HepG2 (cell line): ENCODE measurements around the gene C11orf68. TPM values are rescaled to one million over a fixed set of nuclear protein-coding genes. Genes with fewer than 3 reads are reported as not detected.

Source experiments
- BORCS8-MEF2B ChIP-seq: sonication (generic); formaldehyde crosslinking; IDR thresholded peaks from 2 replicates; pipeline ENCODE4 v1.8.0; 2022; ENCODE audit warnings: mild to moderate bottlenecking, missing genetic modification reagents
- CERS6 ChIP-seq: sonication (generic); formaldehyde crosslinking; IDR thresholded peaks from 2 replicates; pipeline ENCODE4 v1.5.0; 2020; ENCODE audit warnings: missing genetic modification reagents
- CHCHD3 ChIP-seq: sonication (generic); formaldehyde crosslinking; IDR thresholded peaks from 2 replicates; pipeline ENCODE4 v1.8.0; 2022; ENCODE audit warnings: mild to moderate bottlenecking, missing genetic modification reagents, moderate library complexity
- FIP1L1 ChIP-seq: fragments of 200-400 bp; formaldehyde crosslinking; IDR thresholded peaks from 2 replicates; pipeline ENCODE4 v1.6.1; 2018; ENCODE audit warnings: low read depth, mild to moderate bottlenecking, low read length, moderate library complexity, borderline replicate concordance; ENCODE audit not compliant: insufficient read depth
- GLMP ChIP-seq: sonication (generic); formaldehyde crosslinking; IDR thresholded peaks from 2 replicates; pipeline ENCODE4 v1.9.0; 2021; ENCODE audit warnings: missing genetic modification reagents, mild to moderate bottlenecking, borderline replicate concordance
- PAF1 ChIP-seq: IDR thresholded peaks from 2 replicates; pipeline ENCODE4 v1.6.1; 2016; ENCODE audit warnings: missing genetic modification reagents, missing compliant biosample characterization
- PHF20 ChIP-seq: sonication (generic); formaldehyde crosslinking; IDR thresholded peaks from 2 replicates; pipeline ENCODE4 v1.5.0; 2020; ENCODE audit warnings: mild to moderate bottlenecking, missing genetic modification reagents
- PRPF4 ChIP-seq: fragments of 200-400 bp; formaldehyde crosslinking; IDR thresholded peaks from 2 replicates; pipeline ENCODE4 v1.6.1; 2016; ENCODE audit warnings: low read length, low read depth; ENCODE audit not compliant: poor library complexity, severe bottlenecking
- SMARCE1 ChIP-seq: fragments of 450-650 bp; IDR thresholded peaks from 2 replicates; pipeline ENCODE4 v1.6.1; 2017; ENCODE audit warnings: borderline replicate concordance
- SNRNP70 ChIP-seq: fragments of 200-400 bp; formaldehyde crosslinking; IDR thresholded peaks from 2 replicates; pipeline ENCODE4 v1.6.1; 2017; ENCODE audit warnings: mild to moderate bottlenecking, low read depth, low read length, moderate library complexity
- SOX5 ChIP-seq: IDR thresholded peaks from 2 replicates; pipeline ENCODE4 v1.6.1; 2016; ENCODE audit warnings: borderline replicate concordance
- TBP ChIP-seq: sonication (generic); formaldehyde crosslinking; IDR thresholded peaks from 2 replicates; pipeline ENCODE4 v1.5.0; 2020; ENCODE audit warnings: missing genetic modification reagents
- TBX3 ChIP-seq: fragments of 450-650 bp; IDR thresholded peaks from 2 replicates; pipeline ENCODE4 v1.6.1; 2017; ENCODE audit warnings: antibody characterized with exemption, mild to moderate bottlenecking, inconsistent platforms, borderline replicate concordance
- TMF1 ChIP-seq: sonication (generic); formaldehyde crosslinking; IDR thresholded peaks from 2 replicates; pipeline ENCODE4 v1.8.1; 2022; ENCODE audit warnings: low read depth, missing genetic modification reagents
- YEATS2 ChIP-seq: sonication (generic); formaldehyde crosslinking; IDR thresholded peaks from 2 replicates; pipeline ENCODE4 v1.4.0; 2020; ENCODE audit warnings: missing genetic modification reagents, borderline replicate concordance
- ZBTB10 ChIP-seq: sonication (generic); formaldehyde crosslinking; IDR thresholded peaks from 2 replicates; pipeline ENCODE4 v1.4.0; 2020; ENCODE audit warnings: missing genetic modification reagents, borderline replicate concordance
- ZNF292 ChIP-seq: sonication (generic); formaldehyde crosslinking; IDR thresholded peaks from 2 replicates; pipeline ENCODE4 v1.8.1; 2022; ENCODE audit warnings: mild to moderate bottlenecking, low read depth, missing genetic modification reagents, borderline replicate concordance
- ZNF710 ChIP-seq: sonication (generic); formaldehyde crosslinking; IDR thresholded peaks from 2 replicates; pipeline ENCODE4 v1.5.0; 2020; ENCODE audit warnings: mild to moderate bottlenecking, missing genetic modification reagents, borderline replicate concordance
- ZNF746 ChIP-seq: sonication (generic); formaldehyde crosslinking; IDR thresholded peaks from 2 replicates; pipeline ENCODE4 v1.8.0; 2022; ENCODE audit warnings: mild to moderate bottlenecking, missing genetic modification reagents
- ZNF788 ChIP-seq: sonication (generic); formaldehyde crosslinking; IDR thresholded peaks from 2 replicates; pipeline ENCODE4 v1.5.0; 2020; ENCODE audit warnings: mild to moderate bottlenecking, missing genetic modification reagents, borderline replicate concordance
- polyA plus RNA-seq, 8 experiments: library from polyadenylated mRNA; depleted of rRNA in 3 of 8; stranded (reverse) in 7 of 8; unstranded in 1 of 8; fragments of >200 nt; fragmentation: Illumina TruSeq in 4 of 8; extraction: Trizol in 4 of 8; gene quantifications; 2 replicates each; pipeline versions ENCODE4 v1.2.1 to v1.2.3, GENCODE V29; 2011 to 2016; ENCODE audit warnings: low read depth in 4 of 8, missing spikeins in 1 of 8, mixed read lengths in 1 of 8; ENCODE audit not compliant: insufficient read depth in 1 of 8
- total RNA-seq, 5 experiments: library from RNA; depleted of rRNA; stranded (reverse); fragments of >200 nt; fragmentation: Illumina TruSeq; extraction: Trizol; gene quantifications; 2 replicates each; pipeline ENCODE4 v1.2.3, GENCODE V29; 2016; ENCODE audit warnings: low read depth in 1 of 5

C11orf68 gene
- total and polyA plus RNA-seq, 2 of the 13 experiments (the other 11 are each of a cell fraction or from before 2014, with no cell fraction given), result 8.4 to 28.3 TPM

GRCh38 chr11:65891219-65892136 is 27.4 kb downstream of the C11orf68 start (continued):
- TF ChIP-seq ZNF710 (CRISPR knock-in tag) (no peak), SOX5 (peak; percentile 38; the same call in 1 of the 2 replicates), PHF20 (CRISPR knock-in tag) (no peak), TMF1 (CRISPR knock-in tag) (no peak), BORCS8-MEF2B (CRISPR knock-in tag) (no peak), ZBTB10 (CRISPR knock-in tag) (peak; percentile 88; the same call in 1 of the 2 replicates), TBX3 (no peak), ZNF746 (CRISPR knock-in tag) (no peak; the same call in 1 of the 2 replicates), YEATS2 (CRISPR knock-in tag) (no peak), PRPF4 (no peak), GLMP (CRISPR knock-in tag) (no peak), PAF1 (CRISPR knock-in tag) (no peak; the same call in 1 of the 2 replicates), CERS6 (no peak), FIP1L1 (0 out of 2 replicates have a peak, but pooled peaks have one; percentile 18), ZNF788 (CRISPR knock-in tag) (peak; percentile 75; the same call in 1 of the 2 replicates), SMARCE1 (no peak), TBP (CRISPR knock-in tag) (no peak), SNRNP70 (no peak), CHCHD3 (CRISPR knock-in tag) (no peak), ZNF292 (CRISPR knock-in tag) (no peak)
